ENCODE results near the gene RBBP9.

RBBP9 gene

DNA sequence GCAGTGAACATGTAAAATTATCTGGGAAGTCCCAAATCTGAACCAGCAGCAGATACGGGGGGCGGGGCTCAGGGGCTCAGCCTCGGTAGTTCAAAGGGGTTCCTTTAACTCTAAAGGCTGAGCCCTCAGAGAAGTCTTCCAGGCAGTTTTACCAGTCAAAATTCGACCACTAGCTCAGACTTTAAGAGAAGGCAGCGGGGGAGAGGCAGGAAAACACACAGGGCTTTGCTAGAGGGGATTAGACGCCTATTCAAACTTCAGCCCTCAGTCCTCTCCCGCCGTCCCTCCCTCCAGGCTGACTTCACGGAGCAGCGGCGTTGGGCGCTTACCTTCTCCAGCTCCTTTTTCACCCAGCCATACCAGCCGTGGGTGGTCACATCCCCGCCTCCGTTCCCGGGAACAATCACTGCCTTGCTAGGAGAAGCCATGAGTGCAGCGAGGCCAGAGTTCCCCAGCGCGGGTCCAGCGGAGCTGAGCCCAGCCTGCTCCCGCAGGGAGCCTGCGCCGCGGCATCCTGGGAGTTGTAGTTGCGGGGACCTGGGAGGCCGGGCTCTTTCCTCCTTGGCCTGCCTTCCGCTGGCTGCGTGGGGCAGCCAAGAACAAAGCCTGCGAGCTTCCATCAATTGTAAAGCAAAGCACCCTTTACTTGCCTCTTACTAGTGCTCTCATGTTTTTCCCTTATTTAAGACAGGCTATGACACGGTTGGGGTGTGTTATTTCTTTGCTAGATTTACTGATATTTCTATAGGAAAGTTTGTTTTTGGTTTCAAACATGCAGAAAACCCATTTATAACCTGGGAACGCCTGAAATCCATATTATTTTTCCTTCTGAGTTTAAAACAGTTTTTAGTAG, at the start of gene RBBP9:
TSS of gene RBBP9 (minus strand) at position 486 of the 853 bp plus-strand sequence. CDS start at position 428, 58 bp downstream.
- H3K9ac ChIP-seq (ENCODE audit: low read depth, low read length): peak within 1 kb of the TSS; percentile 76
- no peaks in the 10 kb centered on the region for H3K9me3 ChIP-seq (ENCODE audit: control insufficient read depth, insufficient read depth, low read length)
- peak within 1 kb of the TSS; percentile 88 for H3K4me3 ChIP-seq (ENCODE audit: low read depth, low read length)
- peaks cover 8% of the 10 kb centered on the region for H3K4me1 ChIP-seq (ENCODE audit: control insufficient read depth, insufficient read depth, low read length)
- peak within 1 kb of the TSS; percentile 89 for H3K27ac ChIP-seq (ENCODE audit: low read depth, low read length)
- H3K36me3 ChIP-seq (ENCODE audit: control insufficient read depth, insufficient read depth, low read length): peaks cover 16% of the 10 kb centered on the region
- H3K27me3 ChIP-seq (ENCODE audit: control insufficient read depth, insufficient read depth, low read length): no peaks in the 10 kb centered on the region

DNA sequence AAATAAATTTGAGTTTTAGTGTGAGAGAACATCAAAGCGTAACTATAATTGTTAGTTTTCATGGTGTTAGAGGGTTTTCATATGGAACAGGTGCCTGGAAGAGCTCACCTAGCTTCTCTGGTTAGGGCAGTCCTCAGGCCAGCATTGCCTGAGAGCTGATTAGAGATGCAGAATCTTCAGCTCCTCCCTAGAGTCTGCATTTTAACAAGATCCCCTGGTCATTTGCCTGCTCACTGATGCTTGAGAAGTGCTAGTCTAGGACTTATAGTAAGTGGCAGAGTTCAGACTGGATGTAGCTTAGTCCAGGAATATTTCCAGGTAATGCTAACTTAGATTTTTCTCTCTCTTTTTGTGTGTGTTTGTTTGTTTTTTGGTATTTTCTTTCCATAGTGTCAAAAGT, 48.5 kb upstream of the RBBP9 start:
- H3K9ac ChIP-seq (ENCODE audit: low read depth, low read length): no peak overlapping the region
- no peak overlapping the region for H3K4me3 ChIP-seq (ENCODE audit: low read depth, low read length)
- no peak overlapping the region for H3K27ac ChIP-seq (ENCODE audit: low read depth, low read length)
- no peaks in the 10 kb centered on the region for H3K4me1 ChIP-seq (ENCODE audit: control insufficient read depth, insufficient read depth, low read length)
- H3K27me3 ChIP-seq (ENCODE audit: control insufficient read depth, insufficient read depth, low read length): no peaks in the 10 kb centered on the region
- peaks cover 88% of the 10 kb centered on the region for H3K36me3 ChIP-seq (ENCODE audit: control insufficient read depth, insufficient read depth, low read length)
- H3K9me3 ChIP-seq (ENCODE audit: control insufficient read depth, insufficient read depth, low read length): no peaks in the 10 kb centered on the region

DNA sequence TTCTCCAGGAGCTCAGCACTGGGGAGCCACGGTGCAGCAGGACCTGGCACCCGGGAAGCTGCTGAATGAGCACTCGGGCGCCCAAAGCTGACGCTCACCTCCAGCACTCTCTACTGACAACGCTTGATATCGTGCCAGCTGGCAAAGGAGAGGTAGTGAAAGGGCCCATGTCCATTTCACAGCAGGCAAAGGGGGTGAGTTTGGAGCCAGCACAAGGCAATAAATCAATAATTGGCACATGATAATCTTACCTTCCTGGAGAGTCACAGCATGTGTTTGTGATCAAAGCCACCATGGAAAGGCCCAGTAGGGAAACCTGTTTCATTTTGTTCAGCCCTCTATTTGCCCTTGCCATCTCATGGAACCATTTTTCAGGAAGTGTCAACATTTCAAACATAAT, 46.9 kb upstream of the RBBP9 start:
- Histone ChIP-seq H3K27ac (ENCODE audit: low read depth, low read length) (no peak overlapping the region), H3K9ac (ENCODE audit: low read depth, low read length) (no peak overlapping the region), H3K36me3 (ENCODE audit: control insufficient read depth, insufficient read depth, low read length) (peaks cover 81% of the 10 kb centered on the region), H3K4me3 (ENCODE audit: low read depth, low read length) (no peak overlapping the region), H3K27me3 (ENCODE audit: control insufficient read depth, insufficient read depth, low read length) (no peaks in the 10 kb centered on the region), H3K4me1 (ENCODE audit: control insufficient read depth, insufficient read depth, low read length) (no peaks in the 10 kb centered on the region), H3K9me3 (ENCODE audit: control insufficient read depth, insufficient read depth, low read length) (no peaks in the 10 kb centered on the region)

DNA sequence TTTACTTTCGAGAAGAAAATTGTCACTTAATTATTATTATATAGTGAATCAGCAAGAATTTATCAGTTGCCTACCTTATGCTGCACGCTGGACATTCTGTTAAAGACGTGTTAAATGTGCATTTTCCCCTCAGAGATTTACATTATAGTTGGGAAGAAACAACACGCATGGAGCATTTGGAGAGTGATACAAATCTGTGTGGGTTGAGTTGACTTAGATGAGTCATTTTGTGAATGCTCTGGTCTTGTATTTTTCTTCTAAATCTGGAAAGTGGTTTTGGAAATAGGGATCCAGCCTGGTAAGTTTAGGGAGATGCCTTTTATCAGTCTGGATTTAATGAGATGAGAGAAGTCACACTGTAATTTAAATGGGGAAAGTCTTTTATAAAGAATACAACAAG, 46.2 kb upstream of the RBBP9 start:
- Histone ChIP-seq H3K4me3 (ENCODE audit: low read depth, low read length) (no peak overlapping the region), H3K9me3 (ENCODE audit: control insufficient read depth, insufficient read depth, low read length) (no peaks in the 10 kb centered on the region), H3K27me3 (ENCODE audit: control insufficient read depth, insufficient read depth, low read length) (no peaks in the 10 kb centered on the region), H3K9ac (ENCODE audit: low read depth, low read length) (no peak overlapping the region), H3K27ac (ENCODE audit: low read depth, low read length) (no peak overlapping the region), H3K4me1 (ENCODE audit: control insufficient read depth, insufficient read depth, low read length) (no peaks in the 10 kb centered on the region), H3K36me3 (ENCODE audit: control insufficient read depth, insufficient read depth, low read length) (peaks cover 78% of the 10 kb centered on the region)

DNA sequence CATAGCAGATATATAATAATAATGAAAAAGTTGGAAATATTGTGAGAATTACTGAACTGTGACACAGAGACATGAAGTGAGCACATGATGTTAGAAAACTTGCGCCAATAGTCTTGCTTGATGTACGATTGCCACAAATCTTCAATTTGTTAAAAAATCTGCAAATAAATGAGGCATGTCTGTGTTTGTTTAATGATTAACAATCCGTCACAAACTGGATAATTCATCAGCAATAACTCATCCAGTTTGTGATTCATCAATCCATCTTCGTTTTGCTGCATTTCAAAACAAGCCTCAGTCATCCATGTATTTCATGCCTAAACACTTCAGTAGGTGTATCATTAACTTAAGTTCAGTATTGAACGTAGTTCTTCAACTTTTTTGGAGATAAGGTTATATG, 44.7 kb upstream of the RBBP9 start:
- no peaks in the 10 kb centered on the region for H3K4me1 ChIP-seq (ENCODE audit: control insufficient read depth, insufficient read depth, low read length)
- no peak overlapping the region for H3K27ac ChIP-seq (ENCODE audit: low read depth, low read length)
- peaks cover 72% of the 10 kb centered on the region for H3K36me3 ChIP-seq (ENCODE audit: control insufficient read depth, insufficient read depth, low read length)
- no peaks in the 10 kb centered on the region for H3K9me3 ChIP-seq (ENCODE audit: control insufficient read depth, insufficient read depth, low read length)
- no peaks in the 10 kb centered on the region for H3K27me3 ChIP-seq (ENCODE audit: control insufficient read depth, insufficient read depth, low read length)
- H3K4me3 ChIP-seq (ENCODE audit: low read depth, low read length): no peak overlapping the region
- H3K9ac ChIP-seq (ENCODE audit: low read depth, low read length): no peak overlapping the region

DNA sequence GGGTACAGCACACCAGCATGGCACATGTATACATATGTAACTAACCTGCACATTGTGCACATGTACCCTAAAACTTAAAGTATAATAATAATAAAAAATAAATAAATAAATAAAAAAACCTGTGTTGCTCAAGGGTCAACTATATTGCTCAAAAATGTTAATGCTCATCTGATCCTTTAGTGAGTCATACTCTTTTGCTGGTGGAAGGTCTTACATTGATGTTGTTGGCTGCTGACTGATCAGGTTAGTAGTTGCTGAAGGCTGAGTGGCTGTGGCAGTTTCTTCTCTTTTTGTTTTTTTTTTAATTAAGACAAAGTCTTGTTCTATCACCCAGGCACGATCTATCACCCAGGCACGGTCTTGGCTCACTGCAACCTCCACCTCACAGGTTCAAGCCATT, 40.6 kb upstream of the RBBP9 start:
- peaks cover 69% of the 10 kb centered on the region for H3K36me3 ChIP-seq (ENCODE audit: control insufficient read depth, insufficient read depth, low read length)

DNA sequence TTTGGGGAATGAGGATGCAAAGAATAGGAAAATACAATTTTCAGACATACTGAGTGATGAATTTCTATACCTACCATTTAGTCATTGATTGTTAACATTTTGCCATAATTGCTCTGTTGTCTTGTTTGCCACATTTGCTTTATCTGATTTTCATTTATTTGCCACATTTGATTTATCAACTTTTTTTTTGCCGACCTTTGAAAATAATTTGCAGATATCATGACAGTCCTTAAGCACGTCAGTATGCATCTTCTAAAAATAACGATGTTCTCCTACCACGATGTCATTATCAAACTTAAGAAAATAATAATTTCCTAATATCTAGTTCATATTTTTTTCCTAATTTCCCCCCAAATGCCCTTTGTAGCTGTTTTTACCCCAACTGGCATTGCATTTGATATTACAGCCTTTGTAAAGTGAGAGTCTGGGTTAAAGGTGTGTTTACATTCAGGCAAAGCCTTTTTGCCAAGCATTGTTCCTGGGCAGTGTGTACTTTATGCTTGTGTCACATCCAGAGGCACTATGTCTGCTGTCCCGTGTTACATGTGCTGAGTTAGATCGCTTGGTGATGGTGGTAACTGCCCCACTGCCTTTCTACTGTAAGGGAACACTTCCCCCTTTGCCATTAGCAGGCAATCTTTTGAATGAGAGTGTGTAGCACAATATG, 37.1 kb upstream of the RBBP9 start:
- peaks cover 81% of the 10 kb centered on the region for H3K36me3 ChIP-seq (ENCODE audit: control insufficient read depth, insufficient read depth, low read length)
- no peak overlapping the region for H3K27ac ChIP-seq (ENCODE audit: low read depth, low read length)
- H3K9ac ChIP-seq (ENCODE audit: low read depth, low read length): no peak overlapping the region
- H3K27me3 ChIP-seq (ENCODE audit: control insufficient read depth, insufficient read depth, low read length): no peaks in the 10 kb centered on the region
- no peaks in the 10 kb centered on the region for H3K4me1 ChIP-seq (ENCODE audit: control insufficient read depth, insufficient read depth, low read length)
- no peak overlapping the region for H3K4me3 ChIP-seq (ENCODE audit: low read depth, low read length)
- H3K9me3 ChIP-seq (ENCODE audit: control insufficient read depth, insufficient read depth, low read length): no peaks in the 10 kb centered on the region

More for the DNA sequence above, 40.6 kb upstream of the RBBP9 start:
- no peaks in the 10 kb centered on the region for H3K4me1 ChIP-seq (ENCODE audit: control insufficient read depth, insufficient read depth, low read length)
- no peaks in the 10 kb centered on the region for H3K27me3 ChIP-seq (ENCODE audit: control insufficient read depth, insufficient read depth, low read length)
- H3K9ac ChIP-seq (ENCODE audit: low read depth, low read length): no peak overlapping the region
- no peaks in the 10 kb centered on the region for H3K9me3 ChIP-seq (ENCODE audit: control insufficient read depth, insufficient read depth, low read length)
- H3K4me3 ChIP-seq (ENCODE audit: low read depth, low read length): no peak overlapping the region
- no peak overlapping the region for H3K27ac ChIP-seq (ENCODE audit: low read depth, low read length)

DNA sequence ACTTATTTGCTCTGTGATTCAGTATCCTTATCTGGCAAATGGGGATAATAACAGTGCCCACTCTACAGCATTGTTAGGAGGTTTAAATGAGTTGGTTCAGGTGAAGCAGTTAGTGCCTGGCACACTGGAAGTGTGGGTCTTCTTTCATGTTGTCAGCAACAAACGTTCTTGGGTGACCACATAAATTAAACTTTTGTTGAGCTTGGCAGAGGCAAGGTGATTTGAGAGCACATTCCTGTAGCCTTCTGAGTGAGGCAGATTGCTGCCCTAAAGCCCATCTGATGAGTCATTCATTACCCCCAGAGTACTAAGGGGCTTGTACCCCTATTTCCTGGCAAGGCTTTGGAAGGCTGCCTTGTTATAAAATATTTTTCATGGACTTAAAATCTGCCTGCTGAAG, 36.5 kb upstream of the RBBP9 start:
- Histone ChIP-seq H3K9ac (ENCODE audit: low read depth, low read length) (no peak overlapping the region), H3K27ac (ENCODE audit: low read depth, low read length) (no peak overlapping the region), H3K9me3 (ENCODE audit: control insufficient read depth, insufficient read depth, low read length) (no peaks in the 10 kb centered on the region), H3K36me3 (ENCODE audit: control insufficient read depth, insufficient read depth, low read length) (peaks cover 84% of the 10 kb centered on the region), H3K4me1 (ENCODE audit: control insufficient read depth, insufficient read depth, low read length) (no peaks in the 10 kb centered on the region), H3K27me3 (ENCODE audit: control insufficient read depth, insufficient read depth, low read length) (no peaks in the 10 kb centered on the region), H3K4me3 (ENCODE audit: low read depth, low read length) (no peak overlapping the region)

DNA sequence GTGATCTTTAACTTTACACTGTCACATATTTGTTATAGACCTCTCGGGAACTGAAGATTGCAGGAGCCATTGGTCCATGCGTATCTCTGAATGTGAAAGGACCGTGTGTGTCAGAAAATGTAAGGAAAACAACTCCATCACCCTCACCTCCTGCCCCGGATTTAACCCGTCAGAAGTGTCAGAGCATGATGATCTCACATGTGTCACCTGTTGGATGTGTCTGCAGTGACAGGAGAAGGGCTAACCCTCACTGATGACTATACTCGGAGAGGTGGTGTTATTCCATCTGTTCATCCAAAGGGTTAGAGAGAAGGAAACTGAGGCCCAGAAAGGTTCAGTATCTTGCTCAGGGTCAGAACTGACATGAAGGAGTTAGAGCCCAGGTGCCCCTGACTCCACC, 35.6 kb upstream of the RBBP9 start:
- Histone ChIP-seq H3K36me3 (ENCODE audit: control insufficient read depth, insufficient read depth, low read length) (peaks cover 88% of the 10 kb centered on the region), H3K4me1 (ENCODE audit: control insufficient read depth, insufficient read depth, low read length) (no peaks in the 10 kb centered on the region), H3K27me3 (ENCODE audit: control insufficient read depth, insufficient read depth, low read length) (no peaks in the 10 kb centered on the region), H3K27ac (ENCODE audit: low read depth, low read length) (no peak overlapping the region), H3K4me3 (ENCODE audit: low read depth, low read length) (no peak overlapping the region), H3K9ac (ENCODE audit: low read depth, low read length) (no peak overlapping the region), H3K9me3 (ENCODE audit: control insufficient read depth, insufficient read depth, low read length) (no peaks in the 10 kb centered on the region)

DNA sequence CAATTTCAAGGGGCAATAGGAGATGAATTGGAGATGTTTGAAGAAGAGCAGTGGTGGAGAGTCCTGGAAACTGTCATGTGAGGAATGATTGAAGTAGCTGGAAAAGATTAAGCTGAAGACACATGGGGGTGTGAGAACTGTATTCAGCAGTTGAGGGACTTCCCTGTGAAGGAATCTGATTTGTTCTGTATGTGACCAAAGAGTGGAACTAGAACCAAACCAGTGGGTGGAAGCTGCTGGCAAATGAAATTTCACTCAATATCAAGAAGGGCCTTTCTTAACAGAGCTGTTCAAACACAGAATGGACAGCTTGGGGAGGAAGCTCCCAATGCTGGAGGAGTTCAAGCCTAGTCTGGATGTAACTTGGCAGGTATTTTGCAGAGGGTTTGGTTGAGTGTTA, 32.0 kb upstream of the RBBP9 start:
- no peak overlapping the region for H3K4me3 ChIP-seq (ENCODE audit: low read depth, low read length)
- no peaks in the 10 kb centered on the region for H3K27me3 ChIP-seq (ENCODE audit: control insufficient read depth, insufficient read depth, low read length)
- no peaks in the 10 kb centered on the region for H3K9me3 ChIP-seq (ENCODE audit: control insufficient read depth, insufficient read depth, low read length)
- H3K36me3 ChIP-seq (ENCODE audit: control insufficient read depth, insufficient read depth, low read length): peaks cover 99% of the 10 kb centered on the region
- H3K27ac ChIP-seq (ENCODE audit: low read depth, low read length): no peak overlapping the region
- no peaks in the 10 kb centered on the region for H3K4me1 ChIP-seq (ENCODE audit: control insufficient read depth, insufficient read depth, low read length)
- H3K9ac ChIP-seq (ENCODE audit: low read depth, low read length): no peak overlapping the region

DNA sequence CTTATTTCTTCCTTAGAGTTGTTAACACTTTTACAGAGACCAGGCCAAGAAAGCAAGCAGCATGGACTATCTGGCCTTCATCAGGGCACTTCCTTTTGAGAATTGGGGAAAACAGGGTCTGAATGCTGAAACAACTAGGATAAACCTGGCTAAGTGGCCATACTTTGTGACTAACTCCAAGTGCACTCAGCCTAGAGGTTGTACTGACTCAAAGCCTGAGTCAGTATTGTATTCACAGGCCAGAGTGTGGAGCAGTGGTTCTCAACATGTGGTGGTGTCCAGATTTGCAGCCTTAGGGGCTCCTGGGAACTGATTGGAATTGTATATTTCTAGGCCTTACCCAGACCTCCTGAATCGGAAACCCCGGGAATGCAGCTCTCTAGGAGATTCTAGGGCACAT, 30.8 kb upstream of the RBBP9 start:
- Histone ChIP-seq H3K4me1 (ENCODE audit: control insufficient read depth, insufficient read depth, low read length) (no peaks in the 10 kb centered on the region), H3K4me3 (ENCODE audit: low read depth, low read length) (no peak overlapping the region), H3K9ac (ENCODE audit: low read depth, low read length) (no peak overlapping the region), H3K27ac (ENCODE audit: low read depth, low read length) (no peak overlapping the region), H3K9me3 (ENCODE audit: control insufficient read depth, insufficient read depth, low read length) (no peaks in the 10 kb centered on the region), H3K36me3 (ENCODE audit: control insufficient read depth, insufficient read depth, low read length) (peaks cover 92% of the 10 kb centered on the region), H3K27me3 (ENCODE audit: control insufficient read depth, insufficient read depth, low read length) (no peaks in the 10 kb centered on the region)
